Activated T-cell treated with anti-CD3 and anti-CD28 coated beads, Interleukin-2, amount 50 U/mL, for 48 hours (primary cell): ENCODE data around the gene PRRC2B.
A peak's percentile ranks its signal among the peaks of the same experiment; 100 is the strongest.
"Not testable (repeated sequence)": the region's sequence is repeated elsewhere in the genome, so short reads cannot be mapped to it uniquely, and the experiment has no call there.

Source experiments
- DNase-seq, 2 experiments: peaks; one replicate each; pipeline ENCODE4 v3.0.0-alpha.2; 2020

PRRC2B gene

DNA sequence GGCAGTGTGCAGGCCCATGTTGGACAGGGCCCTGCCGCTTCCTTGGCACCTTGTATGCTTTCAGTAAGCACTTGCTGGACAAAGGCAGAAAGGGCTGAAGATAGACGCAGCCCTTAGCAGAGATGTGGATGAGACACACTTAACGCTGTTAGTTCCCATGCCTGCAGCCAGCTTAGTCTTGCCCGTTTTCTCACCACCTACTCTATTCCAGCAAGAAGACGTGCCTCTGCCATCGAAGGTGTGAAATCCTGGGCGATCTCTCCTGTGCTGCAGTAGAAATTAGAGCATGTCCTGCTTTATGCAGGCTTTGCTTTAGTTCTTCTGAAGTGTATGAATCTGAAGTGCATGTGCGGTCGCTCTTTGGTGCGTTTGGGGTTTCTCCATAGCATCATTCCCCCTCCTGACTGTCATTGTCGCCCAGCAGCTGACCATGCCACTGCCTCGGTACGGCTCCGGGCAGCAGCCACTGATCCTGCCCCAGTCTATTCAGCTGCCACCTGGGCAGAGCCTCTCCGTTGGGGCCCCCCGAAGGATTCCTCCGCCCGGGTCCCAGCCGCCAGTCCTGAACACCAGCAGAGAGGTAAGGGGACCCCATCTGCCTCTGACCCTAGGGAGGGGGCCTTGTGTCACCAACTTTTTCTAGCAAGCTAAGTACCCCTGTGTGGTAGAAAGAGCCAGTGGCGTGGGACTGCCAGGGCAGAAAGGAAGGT is 97.3 kb downstream of the PRRC2B start:
- no peak for DNase-seq

DNA sequence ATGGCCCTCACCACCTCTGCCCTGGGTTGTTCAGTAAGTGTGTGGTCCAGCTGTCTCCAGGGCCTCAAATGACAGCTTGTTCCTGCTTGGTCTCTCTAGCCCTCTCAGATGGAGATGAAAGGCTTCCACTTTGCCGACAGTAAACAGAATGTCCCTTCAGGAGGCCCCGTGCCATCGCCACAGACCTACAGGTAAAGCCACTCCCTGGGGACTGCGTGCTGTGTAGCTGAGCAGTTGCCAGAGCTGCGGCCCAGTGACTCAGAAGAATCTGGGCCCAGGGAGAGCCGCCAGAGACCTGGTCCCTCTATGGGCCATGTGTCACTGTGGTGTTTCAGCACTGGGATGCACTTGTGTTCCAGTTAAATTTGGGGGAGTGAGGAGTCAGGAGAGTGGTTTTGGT is 98.2 kb downstream of the PRRC2B start:
- DNase-seq = no peak

DNA sequence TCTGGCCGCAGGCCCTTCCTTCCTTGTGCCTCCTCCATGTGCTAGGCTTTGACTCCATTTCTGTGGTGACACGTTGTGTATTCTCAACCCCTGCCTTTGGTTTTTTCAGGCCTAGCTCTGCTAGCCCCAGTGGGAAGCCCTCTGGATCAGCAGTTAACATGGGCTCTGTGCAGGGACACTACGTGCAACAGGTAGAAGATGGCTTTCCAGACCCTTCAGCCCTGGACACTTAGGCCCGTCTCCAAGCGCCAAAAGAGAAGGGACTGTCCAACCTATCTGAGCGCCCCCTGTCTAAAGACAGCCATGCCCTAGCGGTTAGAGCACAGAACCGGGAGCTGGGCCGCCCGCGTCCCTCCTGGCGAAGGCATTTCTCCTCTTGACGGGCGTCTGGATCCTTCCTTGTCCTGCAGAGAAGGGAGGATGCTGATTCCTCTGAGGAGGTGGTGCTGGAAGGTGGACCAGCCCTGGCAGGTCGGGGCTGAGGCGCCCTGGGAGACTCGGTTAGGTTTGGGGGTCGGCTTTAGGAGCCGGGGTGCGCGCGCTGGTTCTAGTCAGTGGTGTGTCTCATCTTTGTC is 100.5 kb downstream of the PRRC2B start:
- DNase-seq = no peak

DNA sequence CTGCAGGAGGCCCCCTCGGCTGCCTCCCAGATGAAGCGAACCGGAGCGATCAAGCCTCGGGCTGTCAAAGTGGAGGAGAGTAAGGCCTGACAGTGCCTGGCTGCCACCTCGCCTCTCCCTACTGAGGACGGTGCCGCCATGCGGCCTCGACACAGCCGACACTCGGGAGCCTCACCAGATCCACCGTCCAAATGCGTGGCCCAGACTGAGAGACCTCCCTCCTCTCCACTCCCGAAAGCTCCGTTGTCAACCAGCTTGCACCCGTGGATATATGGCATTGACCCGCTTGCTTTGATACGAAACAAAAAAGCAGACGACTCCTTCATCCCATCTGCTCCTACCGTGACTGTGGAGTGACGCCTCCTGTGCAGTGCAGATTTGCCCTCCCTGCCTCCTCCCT is 101.9 kb downstream of the PRRC2B start:
- DNase-seq = no peak

DNA sequence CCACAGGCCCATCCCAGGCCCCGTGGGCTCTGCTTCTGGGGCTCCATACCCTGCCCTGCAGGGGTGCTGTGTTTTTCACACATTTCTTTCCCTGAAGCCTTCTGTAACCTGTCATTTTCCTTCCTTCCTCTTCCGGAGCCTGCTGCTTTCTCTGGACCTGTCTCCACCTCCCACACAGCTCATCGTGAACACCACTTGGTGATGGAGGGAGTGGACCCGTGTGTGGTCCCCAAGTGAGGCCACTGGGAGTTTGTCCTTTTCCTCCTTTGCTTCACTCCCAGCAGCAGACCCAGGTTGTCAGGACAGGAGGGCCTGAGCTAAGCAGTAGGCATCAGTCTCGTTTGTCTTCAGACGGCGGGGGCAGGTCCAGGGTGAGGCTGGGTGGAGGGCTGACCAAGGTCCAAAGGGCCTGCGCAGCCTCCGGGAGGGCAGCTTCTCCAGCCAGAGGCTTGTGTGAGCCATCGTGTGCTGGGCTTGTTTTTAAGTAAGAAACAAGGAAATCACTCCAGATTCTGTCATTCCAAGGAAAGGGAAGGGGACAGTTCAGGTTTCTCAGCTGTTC is 103.0 kb downstream of the PRRC2B start:
- DNase-seq = no peak

DNA sequence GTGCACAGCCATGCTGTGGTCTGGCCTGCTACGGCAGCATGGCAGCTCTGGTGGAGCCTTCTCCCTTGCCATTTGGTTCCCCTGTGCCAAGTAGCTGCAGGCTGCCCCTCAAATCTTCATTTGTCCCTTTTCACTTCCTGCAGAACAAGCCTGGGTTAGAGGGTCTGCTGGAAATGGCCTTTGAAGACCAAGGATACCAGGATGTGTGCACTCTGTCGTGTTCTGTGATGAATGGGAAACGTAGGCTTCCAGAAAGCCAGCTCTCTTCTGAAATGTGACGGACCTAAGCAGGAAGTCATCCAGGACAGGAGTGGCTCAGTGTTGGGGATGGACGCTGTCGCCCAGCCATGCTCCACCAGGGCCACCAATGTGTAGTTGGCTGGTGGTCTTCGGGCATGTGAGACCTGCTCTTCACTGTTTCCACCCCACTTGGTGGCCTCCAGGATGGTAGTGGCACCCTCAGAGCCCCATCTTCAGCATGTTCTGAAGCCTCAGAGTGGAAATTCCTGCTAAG is 105.4 kb downstream of the PRRC2B start:
- no peak for DNase-seq

- peak; percentile 80 to 84 for DNase-seq
Observed at GRCh38 chr9:131500377-131500776, 106.5 kb downstream of the PRRC2B start.

GRCh38 chr9:131500939-131501541 is 107.2 kb downstream of the PRRC2B start:
- peak; percentile 76 to 80 for DNase-seq

- peak; percentile 93 for DNase-seq
Observed at GRCh38 chr9:131502781-131503625, 109.1 kb downstream of the PRRC2B start, which contains the start of gene POMT1. Gene POMT1, plus strand, starts transcription at chr9:131502918. Its CDS starts 1,301 bp downstream, at chr9:131504219.

- DNase-seq = peak; percentile 85 to 88
Observed at GRCh38 chr9:131503626-131504465, 110.0 kb downstream of the PRRC2B start.

DNA sequence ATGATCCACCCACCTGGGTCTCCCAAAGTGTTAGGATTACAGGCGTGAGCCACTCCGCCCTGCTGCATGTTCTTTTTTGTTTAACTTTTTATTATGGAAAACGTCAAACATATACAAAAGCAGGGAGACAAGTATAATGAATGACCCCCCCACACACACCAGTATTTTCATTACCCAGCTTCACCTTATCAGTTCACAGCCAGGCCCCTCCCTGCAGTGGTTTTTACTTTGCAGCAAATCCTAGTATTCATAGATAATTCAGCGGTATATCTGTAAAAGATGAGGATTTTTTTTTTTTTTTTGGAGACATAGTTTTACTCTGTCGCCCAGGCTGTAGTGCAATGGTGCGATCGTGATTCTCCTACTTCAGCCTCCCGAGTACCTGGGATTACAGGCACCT is 111.1 kb downstream of the PRRC2B start:
- DNase-seq = no peak

DNA sequence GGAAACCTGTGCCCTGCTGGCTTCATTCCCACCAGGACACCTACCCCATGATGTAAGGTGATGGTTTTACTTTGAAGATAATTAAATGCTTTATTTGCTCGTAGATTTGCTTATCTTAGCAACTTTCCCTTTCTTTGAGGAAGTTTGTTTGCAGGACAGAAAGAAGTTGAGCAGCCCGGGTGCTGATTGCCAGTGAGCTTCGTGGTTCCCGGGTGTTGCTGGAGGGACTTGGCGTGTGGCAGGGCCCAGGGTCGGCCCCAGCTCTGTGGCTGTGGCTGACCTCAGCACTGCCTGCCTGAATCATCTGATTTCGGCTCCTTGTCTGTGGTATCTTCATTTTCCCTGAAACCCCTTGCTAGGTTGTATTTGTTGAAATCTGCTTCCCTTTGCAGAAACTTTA is 117.5 kb downstream of the PRRC2B start:
- no peak for DNase-seq

- DNase-seq = no peak
Observed at GRCh38 chr9:131511880-131512279, 118.0 kb downstream of the PRRC2B start.

DNA sequence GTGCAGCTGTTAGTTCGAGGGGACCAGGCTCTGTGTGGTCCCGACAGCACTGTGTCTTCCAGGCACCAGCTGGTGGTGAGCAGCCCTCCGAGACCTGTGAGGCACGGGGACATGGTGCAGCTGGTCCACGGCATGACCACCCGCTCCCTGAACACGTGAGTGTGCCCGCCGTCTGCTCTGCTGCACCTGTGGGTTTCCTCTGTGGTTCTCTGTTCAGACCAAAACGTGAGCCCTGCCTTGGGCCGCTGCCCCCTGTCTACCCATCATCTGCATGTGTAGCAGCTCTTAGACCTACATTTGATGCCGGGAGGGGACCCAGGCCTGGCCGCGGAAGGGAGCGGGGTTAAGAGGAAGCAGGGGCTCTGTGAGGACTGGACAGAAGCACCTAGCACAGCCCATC is 119.3 kb downstream of the PRRC2B start:
- no peak for DNase-seq

DNA sequence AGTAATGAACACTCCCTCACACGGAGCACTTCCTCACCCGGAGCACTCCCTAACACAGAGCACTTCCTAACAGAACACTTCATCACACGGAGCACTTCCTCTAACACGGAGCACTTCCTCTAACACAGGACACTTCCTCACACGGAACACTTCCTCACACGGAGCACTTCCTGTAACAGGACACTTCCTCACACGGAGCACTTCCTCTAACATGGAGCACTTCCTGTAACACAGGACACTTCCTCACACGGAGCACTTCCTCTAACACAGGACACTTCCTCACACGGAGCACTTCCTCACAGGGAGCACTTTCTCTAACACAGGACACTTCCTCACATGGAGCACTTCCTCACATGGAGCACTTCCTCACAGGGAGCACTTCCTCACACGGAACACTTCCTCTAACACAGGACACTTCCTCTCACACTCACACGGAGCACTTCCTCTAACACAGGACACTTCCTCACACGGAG is 121.7 kb downstream of the PRRC2B start:
- DNase-seq = not testable (repeated sequence)

DNA sequence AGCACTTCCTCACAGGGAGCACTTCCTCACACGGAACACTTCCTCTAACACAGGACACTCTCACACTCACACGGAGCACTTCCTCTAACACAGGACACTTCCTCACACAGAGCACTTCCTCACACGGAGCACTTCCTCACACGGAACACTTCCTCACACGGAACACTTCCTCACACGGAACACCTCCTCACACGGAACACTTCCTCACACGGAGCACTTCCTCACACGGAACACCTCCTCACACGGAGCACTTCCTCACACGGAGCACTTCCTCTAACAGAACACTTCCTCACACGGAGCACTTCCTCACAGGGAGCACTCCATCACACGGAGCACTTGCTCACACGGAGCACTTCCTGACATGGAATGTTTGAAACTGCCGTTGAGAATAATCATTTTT is 122.2 kb downstream of the PRRC2B start:
- DNase-seq = no peak

GRCh38 chr9:131516930-131517329 is 123.0 kb downstream of the PRRC2B start:
- DNase-seq = no peak

DNA sequence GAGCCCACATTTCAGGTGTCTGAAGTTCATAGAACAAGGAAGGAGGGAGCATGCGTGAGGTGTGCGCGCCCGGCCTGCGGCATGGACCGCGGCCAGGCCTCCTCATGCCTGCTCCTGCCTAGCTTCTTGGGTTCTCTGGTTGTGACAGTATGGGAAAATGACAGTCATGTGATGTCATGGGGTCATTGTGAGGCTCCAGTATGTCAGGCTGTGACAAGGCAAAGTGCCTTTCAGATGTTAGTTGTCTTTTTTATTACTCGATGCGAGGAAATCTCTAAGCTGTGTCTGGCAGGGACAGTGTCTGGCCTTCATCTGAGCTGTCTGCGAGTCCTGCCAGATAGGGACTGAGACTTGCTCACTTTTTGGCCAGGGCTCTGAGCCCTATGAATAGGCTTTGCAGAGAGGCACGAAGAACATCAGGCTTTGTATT is 123.9 kb downstream of the PRRC2B start:
- no peak for DNase-seq

GRCh38 chr9:131518553-131518952 is 124.7 kb downstream of the PRRC2B start:
- no peak for DNase-seq

- DNase-seq = no peak
Observed at GRCh38 chr9:131520503-131520902, 126.6 kb downstream of the PRRC2B start.

DNA sequence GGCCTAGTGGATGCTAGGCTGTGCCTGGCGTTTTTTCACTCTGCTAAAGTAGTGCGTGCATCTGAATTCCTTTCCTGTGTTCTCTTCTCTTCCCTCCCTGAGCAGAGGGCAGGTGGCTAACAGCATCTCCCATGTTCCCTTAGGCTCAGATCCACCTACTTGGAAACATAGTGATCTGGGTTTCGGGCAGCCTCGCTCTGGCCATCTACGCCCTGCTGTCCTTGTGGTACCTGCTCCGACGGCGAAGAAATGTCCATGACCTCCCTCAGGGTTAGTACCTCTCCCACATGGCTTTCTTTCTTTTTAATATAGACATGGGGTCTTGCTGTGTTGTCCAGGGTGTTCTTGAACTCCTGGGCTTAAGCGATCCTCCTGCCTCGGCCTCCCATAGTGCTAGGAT is 127.3 kb downstream of the PRRC2B start:
- no peak for DNase-seq

- DNase-seq = no peak
Observed at GRCh38 chr9:131521822-131522221, 127.9 kb downstream of the PRRC2B start.
